GM18858 (cell line): ENCODE data around the gene NOL6.
A peak's percentile ranks its signal among the peaks of the same experiment; 100 is the strongest.
"Not testable (repeated sequence)": the region's sequence is repeated elsewhere in the genome, so short reads cannot be mapped to it uniquely, and the experiment has no call there.

Experiments used
- ATAC-seq: cut with Tn5 transposase; IDR thresholded peaks from one replicate; pipeline ENCODE4 v1.9.1; 2021; ENCODE audit not compliant: unreplicated experiment

NOL6 gene

GRCh38 chr9:33472881-33473615 lies 676 bp downstream of the NOL6 start:
- ATAC-seq: no peak

- no peak for ATAC-seq
Observed at GRCh38 chr9:33472171-33472880, 1.4 kb downstream of the NOL6 start.

GRCh38 chr9:33471361-33471760 lies 2.4 kb downstream of the NOL6 start:
- no peak for ATAC-seq

- no peak for ATAC-seq
Observed at GRCh38 chr9:33469891-33470290, 3.8 kb downstream of the NOL6 start.

- ATAC-seq: no peak
Observed at GRCh38 chr9:33468797-33469621, 4.7 kb downstream of the NOL6 start.

GRCh38 chr9:33468215-33468730 lies 5.5 kb downstream of the NOL6 start:
- ATAC-seq: no peak

- ATAC-seq: no peak
Observed at GRCh38 chr9:33467526-33467925, 6.2 kb downstream of the NOL6 start.

GRCh38 chr9:33466565-33467495 lies 6.9 kb downstream of the NOL6 start:
- no peak for ATAC-seq

GRCh38 chr9:33465596-33466564 lies 7.8 kb downstream of the NOL6 start:
- no peak for ATAC-seq

- no peak for ATAC-seq
Observed at GRCh38 chr9:33465096-33465495, 8.6 kb downstream of the NOL6 start.

- no peak for ATAC-seq
Observed at GRCh38 chr9:33464045-33464636, 9.6 kb downstream of the NOL6 start.

GRCh38 chr9:33463151-33463550 lies 10.6 kb downstream of the NOL6 start:
- ATAC-seq: no peak

- no peak for ATAC-seq
Observed at GRCh38 chr9:33461492-33461891, 12.2 kb downstream of the NOL6 start.

GRCh38 chr9:33460854-33461253 lies 12.9 kb downstream of the NOL6 start:
- ATAC-seq: no peak

GRCh38 chr9:33459115-33459514 lies 14.6 kb downstream of the NOL6 start:
- no peak for ATAC-seq

GRCh38 chr9:33458444-33458843 lies 15.3 kb downstream of the NOL6 start:
- ATAC-seq: peak; percentile 56

- ATAC-seq: no peak
Observed at GRCh38 chr9:33455945-33456344, 17.8 kb downstream of the NOL6 start.

GRCh38 chr9:33455456-33455855 lies 18.3 kb downstream of the NOL6 start:
- not testable (repeated sequence) for ATAC-seq

GRCh38 chr9:33454661-33455026 lies 19.1 kb downstream of the NOL6 start:
- not testable (repeated sequence) for ATAC-seq
